ENCODE results near the gene MAP2.

MAP2 gene

DNA sequence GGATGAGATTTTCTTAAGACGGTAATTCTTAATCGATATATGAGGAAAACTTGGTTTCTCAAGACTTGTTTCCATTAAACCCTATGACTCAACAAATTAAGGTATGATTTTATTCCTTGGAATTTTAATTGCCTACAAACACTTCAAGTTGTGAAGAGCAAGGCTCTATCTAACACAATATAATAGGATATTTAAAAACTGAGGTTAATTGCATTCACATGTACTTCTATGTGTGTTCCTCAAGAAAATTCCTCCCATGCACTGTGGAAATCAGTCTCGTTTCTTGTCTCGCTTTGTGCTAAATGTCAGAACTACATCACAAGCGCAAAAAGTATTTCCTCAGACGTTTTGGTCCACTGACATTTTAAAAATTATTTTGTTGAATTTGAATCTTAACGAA, 238.2 kb downstream of the MAP2 start:
- no peak for DNase-seq (ENCODE audit: extremely low spot score)
- TF ChIP-seq PKNOX1 (IDR thresholded peaks at IDR 0.05) (no peak), HDGF (IDR thresholded peaks at IDR 0.05; ENCODE audit: borderline replicate concordance) (no peak), SUZ12 (IDR thresholded peaks at IDR 0.05) (no peak), NFRKB (IDR thresholded peaks at IDR 0.05) (no peak), ELF4 (IDR thresholded peaks at IDR 0.05) (no peak), LEF1 (IDR thresholded peaks at IDR 0.05; ENCODE audit: borderline replicate concordance) (no peak), FOXK2 (IDR thresholded peaks at IDR 0.05) (no peak), SP1 (IDR thresholded peaks at IDR 0.05) (no peak), L3MBTL2 (conservative IDR thresholded peaks at IDR 0.05) (no peak), ZNF384 (IDR thresholded peaks at IDR 0.05) (no peak), FOXM1 (IDR thresholded peaks at IDR 0.05; ENCODE audit: borderline replicate concordance) (no peak), CTBP1 (IDR thresholded peaks at IDR 0.05; ENCODE audit: borderline replicate concordance) (no peak)
- ChIA-PET CTCF (no interaction called here), POLR2A (no interaction called here)

- POLR2A ChIA-PET: no interaction called here
- no peak for DNase-seq (ENCODE audit: extremely low spot score)
- CTCF ChIA-PET: no interaction called here
These were observed 239.3 kb downstream of the MAP2 start for GRCh38 chr2:209663139-209663538.

GRCh38 chr2:209663656-209664055, 239.8 kb downstream of the MAP2 start:
- DNase-seq (ENCODE audit: extremely low spot score): no peak
- POLR2A ChIA-PET: no interaction called here
- TF ChIP-seq FOXM1 (IDR thresholded peaks at IDR 0.05; ENCODE audit: borderline replicate concordance): no peak
- CTCF ChIA-PET: no interaction called here

More at GRCh38 chr2:209663139-209663538, 239.3 kb downstream of the MAP2 start:
- TF ChIP-seq NFRKB (IDR thresholded peaks at IDR 0.05) (no peak), BHLHE40 (IDR thresholded peaks at IDR 0.05; ENCODE audit: borderline replicate concordance) (no peak), PKNOX1 (IDR thresholded peaks at IDR 0.05) (no peak), SUZ12 (IDR thresholded peaks at IDR 0.05) (no peak), CTBP1 (IDR thresholded peaks at IDR 0.05; ENCODE audit: borderline replicate concordance) (no peak), L3MBTL2 (conservative IDR thresholded peaks at IDR 0.05) (no peak), FOXK2 (IDR thresholded peaks at IDR 0.05) (no peak)

DNA sequence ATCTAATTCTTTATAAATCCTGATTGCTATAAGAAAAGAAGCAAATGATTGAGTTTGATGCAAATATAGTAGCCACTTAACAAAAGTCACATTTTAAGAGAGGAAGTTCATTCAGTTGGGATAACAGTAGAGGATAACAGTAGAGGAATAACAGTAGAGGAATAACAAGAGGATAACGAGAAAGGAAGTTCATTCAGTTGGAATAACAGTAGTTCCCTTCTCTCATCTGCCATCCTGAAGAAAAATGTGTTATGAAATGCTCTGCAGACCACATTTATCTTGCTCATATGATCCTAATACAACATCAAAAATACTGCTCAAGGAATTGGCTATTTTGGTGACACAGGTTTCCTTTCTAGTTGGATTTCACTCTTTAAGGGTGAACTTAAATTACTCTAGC, 242.4 kb downstream of the MAP2 start:
- TF ChIP-seq SP1 (IDR thresholded peaks at IDR 0.05) (no peak), FOXM1 (IDR thresholded peaks at IDR 0.05; ENCODE audit: borderline replicate concordance) (no peak), TARDBP (IDR thresholded peaks at IDR 0.05) (no peak), NFRKB (IDR thresholded peaks at IDR 0.05) (no peak), L3MBTL2 (conservative IDR thresholded peaks at IDR 0.05) (no peak)
- CTCF ChIA-PET: no interaction called here
- DNase-seq (ENCODE audit: extremely low spot score): no peak
- POLR2A ChIA-PET: no interaction called here

DNA sequence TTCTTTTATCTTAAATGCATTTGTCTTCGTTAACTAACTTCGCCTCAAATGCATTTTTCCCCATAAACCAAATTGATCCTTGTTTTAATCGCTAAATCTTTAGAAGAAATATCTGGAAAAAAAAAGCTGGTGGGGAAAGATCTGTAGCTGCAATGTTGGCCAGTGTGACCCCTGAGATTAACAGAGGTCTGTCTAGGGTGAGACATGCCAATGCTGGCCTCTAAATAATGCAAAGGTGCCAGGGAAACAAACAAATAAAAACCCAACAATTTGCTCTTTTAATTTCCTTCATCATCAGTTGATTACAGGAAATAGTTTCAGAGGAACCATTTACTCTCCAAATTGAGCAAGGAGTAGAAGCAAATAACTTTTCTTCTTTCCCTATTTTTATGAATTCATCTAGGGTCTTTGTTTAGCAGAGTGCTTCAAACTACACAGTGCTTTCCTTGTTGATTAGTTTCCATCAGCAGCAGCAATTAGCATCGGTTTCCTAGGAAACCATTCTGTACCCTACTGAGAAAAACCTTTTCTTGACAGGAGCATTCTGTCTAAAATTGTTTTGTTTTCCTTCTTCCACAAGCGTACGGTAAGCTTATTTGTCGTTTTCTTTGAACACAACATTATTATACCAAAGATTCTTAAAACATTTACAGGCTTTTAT, 247.3 kb downstream of the MAP2 start:
- ChIA-PET POLR2A (no interaction called here), CTCF (interaction anchor here (0.6 kb wide), 1 partner anchor 23 kb away, joined by 3 read pairs; no protein-coding TSS in a partner anchor)
- DNase-seq (ENCODE audit: extremely low spot score): no peak
- TF ChIP-seq SUZ12 (IDR thresholded peaks at IDR 0.05): no peak
- no peak for TF ChIP-seq ARNT (IDR thresholded peaks at IDR 0.05)
- no peak for TF ChIP-seq L3MBTL2 (conservative IDR thresholded peaks at IDR 0.05)
- no peak for TF ChIP-seq NFRKB (IDR thresholded peaks at IDR 0.05)
- no peak for TF ChIP-seq FOXK2 (IDR thresholded peaks at IDR 0.05)
- TF ChIP-seq LEF1 (IDR thresholded peaks at IDR 0.05; ENCODE audit: borderline replicate concordance): no peak
- TF ChIP-seq FOXA1 (IDR thresholded peaks at IDR 0.05): no peak

GRCh38 chr2:209673811-209674210, 250.0 kb downstream of the MAP2 start:
- ChIA-PET POLR2A (no interaction called here), CTCF (no interaction called here)
- no peak for DNase-seq (ENCODE audit: extremely low spot score)
- TF ChIP-seq FOXA1 (IDR thresholded peaks at IDR 0.05) (no peak), FOXK2 (IDR thresholded peaks at IDR 0.05) (no peak), CTBP1 (IDR thresholded peaks at IDR 0.05; ENCODE audit: borderline replicate concordance) (no peak), NFRKB (IDR thresholded peaks at IDR 0.05) (no peak), HDGF (IDR thresholded peaks at IDR 0.05; ENCODE audit: borderline replicate concordance) (no peak), BHLHE40 (IDR thresholded peaks at IDR 0.05; ENCODE audit: borderline replicate concordance) (no peak), SUZ12 (IDR thresholded peaks at IDR 0.05) (no peak), SP1 (IDR thresholded peaks at IDR 0.05) (no peak), ZNF384 (IDR thresholded peaks at IDR 0.05) (no peak), LEF1 (IDR thresholded peaks at IDR 0.05; ENCODE audit: borderline replicate concordance) (no peak), TARDBP (IDR thresholded peaks at IDR 0.05) (no peak), PKNOX1 (IDR thresholded peaks at IDR 0.05) (no peak)

DNA sequence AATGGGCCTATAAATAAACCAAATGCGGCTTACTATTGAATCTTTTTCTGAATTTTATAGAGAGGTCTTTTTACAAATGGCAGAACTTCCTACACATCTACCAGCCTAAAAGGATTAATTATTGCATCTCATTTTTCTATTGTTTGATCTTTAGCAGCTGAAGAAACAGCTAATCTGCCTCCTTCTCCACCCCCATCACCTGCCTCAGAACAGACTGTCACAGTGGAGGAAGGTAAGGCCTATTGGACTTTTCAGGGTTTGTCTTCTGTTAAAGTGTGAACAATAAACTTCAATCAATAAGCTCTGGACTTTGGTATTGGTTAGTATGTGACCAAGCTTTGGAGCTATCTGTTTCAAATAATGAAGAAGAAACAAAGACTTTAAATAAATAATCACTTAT, 256.7 kb downstream of the MAP2 start:
- DNase-seq (ENCODE audit: extremely low spot score): no peak
- ChIA-PET POLR2A (no interaction called here), CTCF (no interaction called here)
- TF ChIP-seq HDGF (IDR thresholded peaks at IDR 0.05; ENCODE audit: borderline replicate concordance) (no peak), SUZ12 (IDR thresholded peaks at IDR 0.05) (no peak), ARNT (IDR thresholded peaks at IDR 0.05) (no peak), SP1 (IDR thresholded peaks at IDR 0.05) (no peak), FOXM1 (IDR thresholded peaks at IDR 0.05; ENCODE audit: borderline replicate concordance) (no peak), LEF1 (IDR thresholded peaks at IDR 0.05; ENCODE audit: borderline replicate concordance) (no peak), NFRKB (IDR thresholded peaks at IDR 0.05) (no peak), ELF4 (IDR thresholded peaks at IDR 0.05) (no peak), ZNF384 (IDR thresholded peaks at IDR 0.05) (no peak), TARDBP (IDR thresholded peaks at IDR 0.05) (no peak), CTBP1 (IDR thresholded peaks at IDR 0.05; ENCODE audit: borderline replicate concordance) (no peak)
